Epithelial cell of proximal tubule (primary cell): Measurements from ENCODE around the gene GRK5. TPM values are rescaled to one million over a fixed set of nuclear protein-coding genes. Genes with fewer than 3 reads are reported as not detected.

Experiments used
- DNase-seq: peaks from one replicate; pipeline ENCODE4 v3.0.0-alpha.2; 2011; ENCODE audit warnings: low read depth
- H3K4me3 ChIP-seq: 2 replicates; pipeline ENCODE4 v1.5.1; 2011; ENCODE audit warnings: low read depth, mild to moderate bottlenecking, low read length
- total RNA-seq: library from RNA; depleted of rRNA; stranded (reverse); fragments of >200 nt; gene quantifications from 2 replicates; pipeline ENCODE4 v1.2.3, GENCODE V29; 2015
- TF ChIP-seq, protein P1 (sequence below): conservative IDR thresholded peaks from 2 replicates; pipeline ENCODE4 v1.5.1; 2012; ENCODE audit warnings: low read depth, mild to moderate bottlenecking, low read length

The GRK5 gene
- total RNA-seq, 1 donor from 2014 or later = 2.8 TPM

DNA sequence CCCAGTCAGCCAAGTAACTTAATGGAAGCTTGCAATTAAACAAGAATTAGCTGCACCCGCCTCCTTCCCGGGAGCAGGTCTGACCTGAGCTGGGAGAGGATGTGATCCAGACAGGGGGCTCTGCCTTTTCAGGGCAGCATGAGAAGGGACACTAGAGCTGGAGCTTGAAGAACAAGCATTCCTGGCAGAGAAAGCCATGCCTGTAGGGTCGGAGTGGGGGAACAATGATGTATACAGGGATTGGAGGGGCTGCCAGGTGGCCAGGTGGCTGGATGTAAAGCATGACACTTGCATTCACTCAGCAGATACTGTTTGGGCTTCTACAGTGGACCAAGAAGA lies 112.5 kb downstream of the GRK5 start:
- no peak overlapping the region for H3K4me3 ChIP-seq
- no peak for DNase-seq
- TF ChIP-seq, protein P1, sequence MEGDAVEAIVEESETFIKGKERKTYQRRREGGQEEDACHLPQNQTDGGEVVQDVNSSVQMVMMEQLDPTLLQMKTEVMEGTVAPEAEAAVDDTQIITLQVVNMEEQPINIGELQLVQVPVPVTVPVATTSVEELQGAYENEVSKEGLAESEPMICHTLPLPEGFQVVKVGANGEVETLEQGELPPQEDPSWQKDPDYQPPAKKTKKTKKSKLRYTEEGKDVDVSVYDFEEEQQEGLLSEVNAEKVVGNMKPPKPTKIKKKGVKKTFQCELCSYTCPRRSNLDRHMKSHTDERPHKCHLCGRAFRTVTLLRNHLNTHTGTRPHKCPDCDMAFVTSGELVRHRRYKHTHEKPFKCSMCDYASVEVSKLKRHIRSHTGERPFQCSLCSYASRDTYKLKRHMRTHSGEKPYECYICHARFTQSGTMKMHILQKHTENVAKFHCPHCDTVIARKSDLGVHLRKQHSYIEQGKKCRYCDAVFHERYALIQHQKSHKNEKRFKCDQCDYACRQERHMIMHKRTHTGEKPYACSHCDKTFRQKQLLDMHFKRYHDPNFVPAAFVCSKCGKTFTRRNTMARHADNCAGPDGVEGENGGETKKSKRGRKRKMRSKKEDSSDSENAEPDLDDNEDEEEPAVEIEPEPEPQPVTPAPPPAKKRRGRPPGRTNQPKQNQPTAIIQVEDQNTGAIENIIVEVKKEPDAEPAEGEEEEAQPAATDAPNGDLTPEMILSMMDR = no peak

DNA sequence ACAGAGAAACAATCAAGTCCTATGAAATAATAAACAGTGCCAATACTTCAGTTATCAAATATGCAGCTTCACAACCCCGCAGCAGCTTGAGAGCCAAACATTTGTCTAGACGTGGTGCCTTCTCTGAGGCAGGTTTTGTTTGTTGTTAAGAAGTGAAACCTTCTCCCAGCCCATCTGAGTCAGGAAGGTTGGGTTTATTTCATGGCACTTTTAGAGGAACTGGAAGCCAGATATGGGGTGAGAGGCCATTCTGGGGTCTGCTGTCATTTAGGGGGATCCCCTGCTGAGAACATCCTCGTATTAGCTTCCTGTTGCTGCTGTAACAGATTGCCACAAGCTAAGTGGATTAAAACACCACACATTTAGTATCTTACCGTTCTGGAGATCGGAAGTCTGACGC lies 113.6 kb downstream of the GRK5 start:
- TF ChIP-seq, protein P1 = no peak
- no peak overlapping the region for H3K4me3 ChIP-seq
- DNase-seq = no peak

DNA sequence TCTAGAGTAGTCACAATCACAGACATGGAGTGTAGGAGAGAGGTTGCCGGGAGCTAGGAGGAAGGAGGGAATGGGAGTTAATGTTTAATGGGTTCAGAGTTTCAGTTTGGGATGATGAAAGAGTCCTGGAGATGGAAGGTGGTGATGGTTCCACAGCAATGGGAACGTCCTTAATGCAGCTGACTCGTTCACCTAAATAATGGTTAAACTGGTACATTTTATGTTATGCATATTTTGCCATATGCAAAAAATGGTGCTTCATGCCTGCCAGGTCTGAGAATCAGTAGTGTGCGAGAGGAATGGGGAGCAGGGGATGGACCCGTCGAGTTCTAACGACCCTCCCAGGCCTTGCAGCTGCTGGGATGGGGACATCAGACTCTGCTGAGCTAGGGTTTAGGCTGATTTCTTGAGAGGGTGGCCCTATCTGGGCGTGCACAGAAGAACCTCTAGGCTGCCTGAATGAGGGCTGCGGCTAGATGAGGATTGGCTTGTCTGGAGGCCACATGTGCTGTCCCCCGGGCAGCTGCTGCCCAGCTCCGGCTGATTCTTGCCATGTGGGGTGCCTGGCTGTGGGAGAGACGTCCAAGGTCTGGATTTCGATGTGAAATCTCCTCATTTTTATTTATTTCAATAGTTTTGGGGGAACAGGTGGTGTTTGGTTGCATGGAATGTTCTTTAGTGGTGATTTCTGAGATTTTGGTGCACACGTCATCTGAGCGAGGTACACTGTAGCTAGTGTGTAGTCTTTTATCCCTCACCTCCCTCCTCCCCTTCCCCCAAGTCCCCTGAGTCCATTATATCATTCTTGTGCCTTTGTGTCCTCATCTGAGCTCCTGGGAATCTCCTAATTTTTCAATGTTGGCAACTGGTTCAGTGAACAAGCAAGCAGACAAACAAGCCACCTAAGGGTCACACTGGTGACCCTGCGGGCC lies 116.0 kb downstream of the GRK5 start:
- no peak overlapping the region for H3K4me3 ChIP-seq
- TF ChIP-seq, protein P1 = no peak
- no peak for DNase-seq

DNA sequence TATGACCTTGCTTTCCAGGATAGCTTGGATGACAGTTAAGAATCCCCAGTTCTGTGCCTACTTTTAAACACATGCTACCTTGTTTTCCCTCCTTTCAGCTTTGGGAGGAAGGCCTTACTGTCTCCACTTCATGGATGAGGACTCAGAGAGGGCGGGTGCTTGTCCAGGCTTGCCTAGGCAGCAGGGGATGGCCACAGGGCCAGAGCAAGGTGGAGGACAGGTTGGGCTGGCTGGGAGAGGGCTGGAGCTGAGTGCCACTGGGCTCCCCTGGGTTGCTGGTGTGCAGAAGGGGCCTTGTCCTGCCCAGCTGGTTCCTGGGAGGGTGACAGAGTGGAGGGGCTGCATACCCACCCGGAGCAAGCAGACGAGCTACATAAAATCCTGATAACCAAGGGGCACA lies 117.8 kb downstream of the GRK5 start:
- DNase-seq = no peak
- no peak overlapping the region for H3K4me3 ChIP-seq

DNA sequence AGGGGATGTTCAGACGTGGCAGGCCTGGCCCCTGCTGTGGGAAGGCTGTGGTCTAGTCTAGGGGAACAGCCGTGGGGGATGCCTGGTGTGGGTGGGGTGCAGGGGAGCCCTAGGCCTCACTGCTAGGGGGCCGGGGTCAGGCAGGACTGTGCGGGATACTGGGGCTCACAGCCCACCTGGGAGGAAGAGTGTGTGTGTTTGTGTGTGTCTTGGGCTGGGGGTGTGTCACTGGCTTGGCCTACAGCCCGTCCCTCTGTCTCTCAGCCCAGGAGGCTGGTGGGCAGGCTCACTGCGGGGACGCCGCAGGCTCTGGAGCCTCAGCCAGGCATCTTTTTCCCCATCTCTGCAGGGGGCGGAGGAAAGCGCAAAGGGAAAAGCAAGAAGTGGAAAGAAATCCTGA lies 118.8 kb downstream of the GRK5 start:
- TF ChIP-seq, protein P1 = no peak
- no peak for DNase-seq
- H3K4me3 ChIP-seq = no peak overlapping the region

More for the DNA sequence above, 117.8 kb downstream of the GRK5 start:
- TF ChIP-seq, protein P1 = no peak

DNA sequence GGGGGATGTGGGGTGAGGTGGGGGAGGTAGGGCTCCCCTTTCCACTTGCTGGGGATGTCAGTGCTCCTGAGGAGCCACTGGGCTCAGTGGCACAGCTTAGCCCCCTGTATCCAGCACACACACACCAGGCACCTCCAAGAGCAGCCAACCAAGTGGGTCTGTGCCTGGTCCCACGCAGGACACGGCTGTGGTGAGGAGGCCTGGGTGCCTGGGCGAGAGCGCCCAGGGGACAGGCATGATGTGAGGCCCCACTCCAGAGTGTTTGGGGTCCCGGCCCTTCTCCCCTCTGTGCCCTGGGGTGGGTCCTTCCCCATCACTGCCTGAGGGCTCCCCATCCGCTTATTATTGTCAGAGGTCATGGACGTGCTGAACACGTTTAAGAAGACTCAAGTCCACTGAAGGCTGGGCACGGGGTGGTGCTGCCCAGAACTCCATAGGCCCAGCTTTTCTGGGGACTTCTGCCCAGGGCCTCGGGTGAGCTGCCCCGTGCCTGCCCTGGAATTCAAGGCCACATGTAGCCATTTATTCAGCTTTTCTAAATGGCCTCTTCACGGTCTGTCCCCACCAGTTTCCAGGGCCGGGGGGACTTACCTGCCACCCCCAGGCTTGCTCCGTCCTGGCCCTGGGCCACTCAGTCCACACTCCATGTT lies 119.8 kb downstream of the GRK5 start:
- TF ChIP-seq, protein P1 = no peak
- no peak overlapping the region for H3K4me3 ChIP-seq
- no peak for DNase-seq
